HS-27A (cell line): ENCODE measurements around the gene TMC5.
"Not testable (repeated sequence)": the region's sequence is repeated elsewhere in the genome, so short reads cannot be mapped to it uniquely, and the experiment has no call there.

Source experiments
- DNase-seq: peaks from one replicate; pipeline ENCODE4 v3.0.0-alpha.2; 2012; ENCODE audit warnings: low read depth, missing footprints

TMC5 gene

GRCh38 chr16:19400711-19401110 lies 17.0 kb upstream of the TMC5 start:
- no peak for DNase-seq

GRCh38 chr16:19406891-19407491 lies 10.7 kb upstream of the TMC5 start:
- DNase-seq, result no peak

GRCh38 chr16:19410435-19411171 lies 7.1 kb upstream of the TMC5 start:
- no peak for DNase-seq

GRCh38 chr16:19411298-19411697 lies 6.4 kb upstream of the TMC5 start:
- no peak for DNase-seq

DNA sequence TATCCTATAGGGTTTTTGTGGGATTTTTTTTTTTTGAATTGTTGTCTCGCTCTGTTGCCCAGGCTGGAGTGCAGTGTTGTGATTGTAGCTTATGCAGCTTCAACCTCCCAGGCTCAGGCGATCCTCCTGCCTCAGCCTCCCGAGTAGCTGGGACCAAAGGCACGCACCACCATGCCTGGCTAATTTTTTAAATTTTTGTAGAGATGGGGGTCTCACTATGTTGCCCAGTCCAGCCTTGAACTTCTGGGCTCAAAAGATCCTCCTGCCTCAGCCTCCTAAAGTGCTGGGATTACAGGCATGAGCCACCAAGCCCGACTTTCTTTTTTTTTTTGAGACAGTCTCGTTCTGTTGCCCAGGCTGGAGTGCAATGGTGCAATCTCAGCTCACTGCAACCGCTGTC lies 5.6 kb upstream of the TMC5 start:
- not testable (repeated sequence) for DNase-seq

DNA sequence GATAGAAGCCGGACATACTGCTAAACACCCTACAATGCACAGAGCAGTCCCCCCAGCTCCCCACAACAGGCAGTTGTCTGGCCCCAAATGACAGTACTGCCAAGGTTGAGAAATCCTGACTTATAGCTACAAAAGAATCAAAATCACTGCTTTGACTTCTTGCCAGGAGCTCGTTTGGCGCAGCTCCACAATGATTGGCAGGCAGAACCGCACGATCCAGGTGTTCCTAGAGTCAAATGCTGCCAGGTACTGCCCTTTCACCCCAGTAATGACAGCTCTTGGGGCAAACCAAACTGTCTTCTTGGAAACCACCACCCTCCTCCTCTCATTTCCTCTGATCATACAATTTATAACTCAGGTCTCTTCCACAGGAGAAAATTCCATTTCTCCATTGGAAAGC lies 2.2 kb upstream of the TMC5 start:
- DNase-seq, result no peak

DNA sequence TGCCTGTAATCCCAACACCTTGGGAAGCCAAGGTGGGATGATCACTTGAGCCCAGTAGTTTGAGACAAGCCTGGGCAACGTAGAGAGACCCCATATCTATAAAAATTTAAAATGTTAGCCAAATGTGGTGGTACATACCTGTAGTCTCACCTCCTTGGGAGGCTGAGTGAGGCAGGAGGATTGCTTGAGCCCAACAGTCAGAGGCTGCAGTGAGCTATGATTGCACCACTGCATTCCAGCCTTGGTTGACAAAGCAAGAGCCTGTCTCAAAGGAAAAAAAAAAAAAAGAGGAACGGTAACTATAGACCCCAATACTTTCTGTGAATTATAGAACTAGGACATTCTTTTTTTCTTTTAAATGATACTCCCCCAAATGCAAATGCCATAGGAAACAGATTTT lies 1.8 kb upstream of the TMC5 start:
- no peak for DNase-seq

DNA sequence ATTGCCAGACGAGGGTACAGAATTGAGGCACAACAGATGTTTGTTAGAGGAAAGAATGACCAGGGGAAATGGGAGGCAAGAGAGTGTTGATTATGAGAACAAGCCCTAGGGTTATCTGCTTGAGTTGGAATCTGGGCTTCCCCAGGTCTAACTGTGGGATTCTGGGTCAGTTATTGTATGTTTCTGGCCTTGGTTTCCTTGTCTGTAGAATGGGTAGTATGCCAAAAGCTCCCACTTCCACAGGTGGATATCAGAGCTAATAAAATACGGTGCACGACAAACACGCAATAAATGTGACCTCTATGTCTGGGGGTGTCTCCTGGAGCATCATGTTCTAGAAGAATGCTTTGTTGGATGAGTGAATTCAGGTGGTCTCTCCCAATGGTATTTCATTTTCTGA lies 517 bp downstream of the TMC5 start:
- DNase-seq, result no peak

GRCh38 chr16:19419698-19420075 lies 2.0 kb downstream of the TMC5 start:
- peak; percentile 14 for DNase-seq

GRCh38 chr16:19424478-19424877 lies 6.8 kb downstream of the TMC5 start:
- DNase-seq, result no peak

DNA sequence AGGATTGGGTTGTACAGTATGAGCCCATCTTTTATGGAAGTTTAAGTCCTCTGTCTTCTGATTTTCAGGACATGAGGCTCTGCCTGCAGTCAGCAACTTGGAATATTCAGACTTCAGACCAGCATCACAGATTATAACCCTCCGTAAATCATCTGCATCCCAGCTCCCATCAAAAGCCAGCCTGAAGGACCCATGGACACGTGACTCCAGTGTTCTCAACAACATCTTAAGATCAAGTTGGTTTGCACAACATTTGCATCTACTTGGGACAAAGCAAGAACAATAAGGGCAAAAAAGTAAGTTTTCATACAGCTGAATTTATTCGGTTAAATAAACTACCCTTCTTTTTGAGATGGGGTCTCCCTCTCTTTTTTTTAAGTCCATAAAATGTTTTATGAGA lies 12.7 kb downstream of the TMC5 start:
- DNase-seq, result no peak

DNA sequence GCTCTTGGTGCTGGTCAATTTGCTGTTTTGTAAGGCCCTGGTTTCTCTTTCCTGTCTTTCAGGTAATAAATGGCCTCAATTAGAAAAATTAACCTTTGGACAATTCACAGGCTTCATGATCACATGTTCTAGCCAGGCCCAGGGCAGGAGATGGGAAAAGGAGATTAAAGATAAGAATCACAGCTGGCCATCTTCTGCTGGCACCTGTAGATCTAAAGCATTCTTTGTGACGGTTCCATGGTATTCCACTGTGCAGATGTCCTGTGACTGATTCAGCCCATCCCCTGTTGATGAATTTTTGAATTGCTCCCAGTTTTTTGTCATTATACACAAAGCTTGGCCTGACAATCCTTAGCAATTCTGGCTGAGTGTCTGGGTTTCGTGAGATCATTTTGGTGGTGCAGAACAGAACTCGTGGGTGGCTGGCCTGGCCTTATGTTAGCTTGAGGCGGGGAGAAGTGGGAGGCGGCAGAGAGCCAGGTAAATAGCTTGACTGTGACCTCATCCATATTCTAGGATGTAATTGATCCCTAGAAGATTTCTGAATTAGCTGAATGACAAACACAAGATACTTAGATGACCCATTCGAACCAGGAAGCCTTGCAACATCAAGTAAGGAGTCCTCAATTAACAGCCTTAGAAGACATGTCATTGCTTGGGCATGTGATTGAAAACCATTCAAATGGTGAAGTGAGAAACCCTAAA lies 14.1 kb downstream of the TMC5 start:
- no peak for DNase-seq

- DNase-seq, result no peak
These were observed 14.7 kb downstream of the TMC5 start for GRCh38 chr16:19432429-19432828.

DNA sequence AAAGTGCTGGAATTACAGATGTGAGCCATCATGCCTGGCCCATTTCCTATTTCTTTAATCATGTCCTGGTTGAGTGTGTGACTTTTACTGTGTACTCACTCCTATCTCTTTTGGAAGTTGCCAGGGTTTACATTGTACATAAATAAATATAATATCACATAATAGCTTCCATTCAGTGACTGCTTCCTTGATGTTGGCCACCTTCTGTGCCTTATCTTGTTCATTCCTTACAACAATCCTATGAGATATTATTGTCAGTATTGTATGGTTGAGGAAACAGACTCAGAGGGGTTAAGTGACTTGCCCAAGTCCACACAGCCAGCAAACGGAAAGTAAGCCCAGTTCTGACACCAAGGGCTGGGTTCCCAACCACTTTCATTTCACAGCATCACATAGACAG lies 16.9 kb downstream of the TMC5 start:
- DNase-seq, result no peak

DNA sequence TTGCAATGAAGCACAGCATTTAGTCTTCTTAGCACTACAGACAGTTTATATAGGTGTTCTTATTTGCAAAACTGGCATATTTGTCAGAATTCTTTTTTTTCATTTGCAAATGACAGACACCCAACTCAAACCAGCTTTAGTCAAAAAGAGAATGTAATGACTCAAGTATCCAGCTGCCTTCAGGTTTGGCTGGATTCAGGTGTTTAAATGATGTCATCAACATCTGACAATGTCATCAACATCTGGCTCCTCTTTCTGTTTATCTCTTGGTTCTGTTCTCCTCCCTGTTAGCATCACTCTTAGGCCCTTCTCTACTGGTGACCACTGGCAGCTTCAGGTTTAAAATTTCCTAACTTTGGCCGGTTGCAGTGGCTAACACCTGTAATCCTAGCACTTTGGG lies 18.9 kb downstream of the TMC5 start:
- DNase-seq, result no peak

DNA sequence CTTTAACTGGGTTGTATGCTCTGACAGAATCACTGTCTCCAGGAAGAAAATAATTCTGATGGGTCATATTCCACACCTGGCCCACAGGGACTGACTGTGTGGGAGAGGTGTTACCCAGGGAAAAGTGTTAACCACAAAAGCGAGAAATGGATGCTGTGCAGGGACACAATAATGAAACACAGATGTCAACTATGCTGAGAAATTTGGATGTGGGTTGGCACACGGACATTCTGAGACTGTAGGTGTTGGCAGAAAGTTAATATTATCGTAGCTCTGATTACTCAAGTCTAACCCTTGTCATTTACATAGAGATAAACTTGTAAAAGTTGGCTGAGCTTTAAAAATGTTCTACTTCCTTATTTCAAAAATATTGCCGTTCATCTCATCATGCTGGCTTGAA lies 19.6 kb downstream of the TMC5 start:
- no peak for DNase-seq

DNA sequence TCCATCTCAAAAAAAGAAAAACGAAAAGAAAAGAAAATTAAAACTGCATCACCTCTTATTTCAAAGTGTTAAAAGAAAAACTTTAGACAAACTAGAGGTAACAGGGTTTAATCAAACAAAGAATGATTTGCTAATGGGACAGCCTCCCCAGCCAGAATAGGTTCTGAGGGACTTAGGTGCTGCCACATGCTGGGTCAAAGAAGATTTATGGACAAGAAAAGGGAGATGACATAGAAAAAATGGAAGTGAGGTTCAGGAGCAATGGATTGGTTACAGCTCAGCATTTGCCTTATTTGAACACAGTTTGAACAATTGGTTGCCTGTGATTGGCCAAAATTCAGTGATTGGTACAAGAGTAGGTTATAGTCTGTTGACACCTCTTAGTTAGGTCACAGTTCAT lies 21.1 kb downstream of the TMC5 start:
- DNase-seq, result no peak

DNA sequence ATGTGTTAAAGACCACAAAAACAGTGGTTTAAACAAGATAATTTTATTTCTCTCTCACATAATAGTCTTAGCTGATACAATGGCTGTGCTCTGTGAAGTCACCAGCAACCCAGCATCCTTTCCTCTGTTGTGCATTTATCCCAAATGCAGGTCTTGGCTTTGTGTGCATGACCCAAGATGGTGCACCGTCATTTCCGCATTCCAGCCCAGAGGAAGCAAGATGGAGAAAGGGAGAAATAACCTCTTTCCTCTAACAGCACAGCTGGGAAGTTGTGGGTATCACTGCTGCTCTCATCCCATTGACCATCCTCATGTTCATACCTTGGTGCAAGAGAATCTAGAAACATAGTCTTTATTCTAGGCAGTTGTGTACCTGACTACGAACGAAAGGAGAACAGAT lies 21.8 kb downstream of the TMC5 start:
- no peak for DNase-seq

- no peak for DNase-seq
These were observed 26.0 kb downstream of the TMC5 start for GRCh38 chr16:19443659-19444058.

DNA sequence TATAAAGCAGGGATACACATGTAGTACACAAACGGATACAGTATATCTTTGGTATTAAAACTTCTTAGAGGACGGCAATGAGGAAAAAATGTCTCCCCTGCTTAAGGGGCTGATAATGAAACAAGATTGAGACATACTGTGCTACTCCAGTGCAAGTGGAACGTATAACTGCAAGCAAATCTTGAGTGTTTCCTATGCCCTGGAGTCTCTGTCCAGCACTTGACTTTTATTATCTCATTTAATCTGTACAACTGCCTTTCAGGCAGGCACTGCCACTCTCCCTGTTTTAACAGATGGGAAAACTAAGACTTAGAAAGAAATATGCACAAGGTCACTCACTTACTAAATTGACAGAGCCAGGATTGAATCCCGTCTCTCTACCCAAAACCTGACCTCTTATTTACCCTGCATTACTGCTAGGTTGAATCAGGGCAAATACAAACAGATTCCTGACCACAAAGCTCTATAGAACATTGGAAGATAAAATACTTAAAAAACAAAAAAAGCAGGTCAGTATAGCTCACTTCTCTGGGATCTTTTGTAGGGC lies 28.7 kb downstream of the TMC5 start:
- no peak for DNase-seq

- no peak for DNase-seq
These were observed 29.2 kb downstream of the TMC5 start for GRCh38 chr16:19446886-19447285.

- DNase-seq, result no peak
These were observed 32.5 kb downstream of the TMC5 start for GRCh38 chr16:19450186-19450585.

DNA sequence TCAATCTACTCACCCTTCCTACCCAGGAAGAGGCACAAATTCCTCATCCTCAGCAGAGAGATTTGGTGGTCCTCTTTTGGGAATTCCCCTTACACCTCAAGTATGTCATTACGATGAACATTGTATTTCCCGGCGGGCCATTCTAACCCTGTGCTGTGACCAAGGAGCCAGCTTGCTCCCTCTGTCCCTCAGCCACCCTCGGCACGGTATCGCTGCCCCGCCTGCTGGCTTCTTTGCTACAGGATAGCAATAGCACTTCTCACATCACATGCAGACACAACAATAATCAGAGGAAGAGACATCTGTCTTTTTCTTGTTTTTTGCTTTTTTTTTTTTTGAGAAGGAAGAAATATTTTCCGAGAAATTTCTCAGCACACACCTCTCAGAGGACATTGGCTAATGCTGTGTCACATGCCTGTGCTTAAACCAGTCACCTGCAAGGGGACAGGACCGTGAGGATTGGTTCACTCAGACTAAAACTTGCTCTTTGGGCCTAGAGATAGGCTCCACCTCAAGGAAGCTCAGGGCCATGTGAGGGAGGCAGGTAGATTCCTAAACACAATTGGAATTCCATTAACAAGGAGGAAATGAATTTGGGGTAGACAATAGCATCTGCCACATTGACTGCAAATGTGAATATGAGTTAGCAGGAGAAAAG lies 41.2 kb downstream of the TMC5 start:
- DNase-seq, result no peak
